ENCODE results near the gene FAM3B.

The FAM3B gene

DNA sequence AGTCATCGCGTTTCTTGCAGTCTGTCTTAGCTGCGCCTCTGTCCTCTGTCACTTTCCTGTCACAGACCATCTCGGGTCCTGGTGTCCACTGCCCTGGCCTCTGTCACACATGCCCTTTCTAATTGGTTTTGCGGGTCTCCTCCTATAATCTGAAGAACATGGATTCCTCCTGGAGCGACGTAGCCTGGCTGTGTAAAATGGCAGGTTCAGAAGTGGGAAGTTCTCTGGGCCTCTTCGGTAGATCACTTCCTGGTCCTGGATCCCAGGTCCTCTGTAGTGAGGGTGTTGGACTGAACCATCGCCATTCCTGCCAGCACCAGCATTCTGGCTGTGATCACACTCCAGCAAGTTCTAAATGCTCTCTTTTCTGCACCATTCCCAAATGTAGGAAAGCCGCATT lies 857 bp downstream of the FAM3B start:
- no peak for DNase-seq (ENCODE audit: low read depth, low spot score)
- H3K27ac ChIP-seq = no peak overlapping the region

DNA sequence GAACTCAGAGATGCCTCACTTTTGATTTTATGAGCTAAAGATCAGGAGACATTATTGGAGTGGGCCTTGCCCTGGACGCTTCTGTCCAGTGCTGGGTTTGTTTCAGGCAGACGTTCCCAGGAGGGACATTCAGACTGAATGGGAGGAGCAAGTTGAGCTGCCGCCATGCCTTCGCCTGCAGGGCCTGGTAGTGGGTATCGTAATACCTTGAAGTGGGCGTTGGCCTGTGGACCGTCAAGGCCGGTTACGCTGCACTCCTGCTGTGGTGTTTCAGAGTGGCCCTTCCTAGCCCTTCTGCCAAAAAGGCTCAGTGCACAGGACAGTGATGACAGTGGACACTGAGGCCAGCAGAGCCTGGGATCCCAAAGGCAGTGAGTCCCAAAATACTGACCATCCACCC lies 1.6 kb downstream of the FAM3B start:
- no peak for DNase-seq (ENCODE audit: low read depth, low spot score)
- no peak overlapping the region for H3K27ac ChIP-seq

DNA sequence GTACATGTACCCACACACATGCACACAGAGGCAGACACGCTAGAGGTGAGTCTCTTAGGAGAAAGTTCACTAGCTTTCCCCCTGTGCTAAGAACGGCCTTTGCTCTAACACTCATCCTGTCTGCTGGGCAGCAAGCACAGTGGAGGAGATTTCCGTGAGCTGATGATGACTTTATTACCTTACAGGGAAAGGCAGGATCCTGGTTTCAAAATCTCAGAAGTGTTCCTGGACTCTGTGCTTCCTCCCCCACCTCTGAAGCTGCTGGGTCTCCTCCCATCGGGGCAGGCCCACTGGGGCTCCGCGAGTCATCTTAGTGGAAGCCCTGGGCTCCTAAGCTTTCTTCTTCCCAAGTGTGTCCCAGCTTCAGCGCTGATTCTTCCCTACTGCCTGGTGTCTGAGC lies 2.7 kb downstream of the FAM3B start:
- H3K27ac ChIP-seq = no peak overlapping the region

DNA sequence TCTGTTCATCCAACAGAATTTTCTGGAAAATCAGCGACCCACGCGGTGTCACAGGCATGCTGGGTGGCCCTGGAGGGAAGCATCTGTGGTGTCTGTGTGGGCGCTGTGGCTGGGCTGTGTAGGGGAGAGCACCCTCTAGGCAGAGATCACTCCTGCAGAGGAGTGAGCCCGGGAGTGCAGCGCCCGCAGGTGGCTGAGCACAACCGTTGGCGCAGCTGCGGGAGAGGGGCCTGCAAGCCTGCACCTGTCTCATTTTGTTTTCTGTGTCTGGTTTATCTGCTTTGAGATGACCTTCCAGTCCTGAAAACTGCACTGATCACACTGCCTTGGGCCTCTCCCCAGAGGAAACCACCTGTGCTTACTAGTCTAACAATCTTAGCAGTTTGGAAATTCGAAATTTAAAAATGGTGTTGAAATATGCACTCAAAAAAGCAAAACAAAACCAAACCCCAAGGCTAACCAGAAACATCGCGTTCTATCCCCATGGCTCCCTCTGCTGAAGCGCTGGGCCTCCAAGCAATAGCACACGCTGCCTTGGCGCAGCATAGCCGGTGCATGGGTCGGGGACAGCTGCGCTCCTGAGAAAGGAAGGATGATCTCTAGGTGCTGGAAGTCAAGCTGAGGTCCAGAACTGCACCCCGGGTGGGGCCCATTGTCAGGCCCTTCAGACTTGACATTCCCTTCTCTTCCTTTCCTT lies 4.8 kb downstream of the FAM3B start:
- DNase-seq (ENCODE audit: low read depth, low spot score) = no peak
- H3K27ac ChIP-seq = no peak overlapping the region

More for the DNA sequence above, 2.7 kb downstream of the FAM3B start:
- no peak for DNase-seq (ENCODE audit: low read depth, low spot score)

DNA sequence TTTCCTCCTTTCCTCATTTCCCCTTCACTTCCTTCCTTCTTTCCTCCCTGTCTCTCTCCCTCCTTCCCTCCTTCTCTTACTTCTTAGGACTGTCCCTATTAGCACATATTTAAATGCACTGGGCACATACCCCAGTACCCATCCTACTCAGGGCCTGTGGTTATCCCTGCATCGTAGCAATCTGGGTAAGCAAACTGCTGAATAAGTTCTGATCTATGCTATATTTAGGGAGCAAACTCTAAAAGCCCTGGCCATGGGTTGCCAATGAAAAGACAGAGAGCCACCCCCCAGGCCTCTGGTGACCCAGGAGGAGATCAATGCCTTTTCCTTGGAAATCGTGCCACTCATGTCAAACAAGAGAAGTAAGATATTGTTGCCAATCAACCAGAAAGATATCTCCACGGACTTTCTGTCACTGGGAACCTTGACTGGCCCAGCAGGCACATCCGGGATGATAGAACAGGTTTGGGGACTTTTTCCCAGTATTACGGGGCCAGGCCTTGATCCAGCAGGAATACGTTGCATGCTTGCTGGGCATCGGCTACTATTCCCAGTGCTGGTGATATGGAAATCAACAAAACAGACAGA lies 5.4 kb downstream of the FAM3B start:
- no peak overlapping the region for H3K27ac ChIP-seq
- no peak for DNase-seq (ENCODE audit: low read depth, low spot score)

DNA sequence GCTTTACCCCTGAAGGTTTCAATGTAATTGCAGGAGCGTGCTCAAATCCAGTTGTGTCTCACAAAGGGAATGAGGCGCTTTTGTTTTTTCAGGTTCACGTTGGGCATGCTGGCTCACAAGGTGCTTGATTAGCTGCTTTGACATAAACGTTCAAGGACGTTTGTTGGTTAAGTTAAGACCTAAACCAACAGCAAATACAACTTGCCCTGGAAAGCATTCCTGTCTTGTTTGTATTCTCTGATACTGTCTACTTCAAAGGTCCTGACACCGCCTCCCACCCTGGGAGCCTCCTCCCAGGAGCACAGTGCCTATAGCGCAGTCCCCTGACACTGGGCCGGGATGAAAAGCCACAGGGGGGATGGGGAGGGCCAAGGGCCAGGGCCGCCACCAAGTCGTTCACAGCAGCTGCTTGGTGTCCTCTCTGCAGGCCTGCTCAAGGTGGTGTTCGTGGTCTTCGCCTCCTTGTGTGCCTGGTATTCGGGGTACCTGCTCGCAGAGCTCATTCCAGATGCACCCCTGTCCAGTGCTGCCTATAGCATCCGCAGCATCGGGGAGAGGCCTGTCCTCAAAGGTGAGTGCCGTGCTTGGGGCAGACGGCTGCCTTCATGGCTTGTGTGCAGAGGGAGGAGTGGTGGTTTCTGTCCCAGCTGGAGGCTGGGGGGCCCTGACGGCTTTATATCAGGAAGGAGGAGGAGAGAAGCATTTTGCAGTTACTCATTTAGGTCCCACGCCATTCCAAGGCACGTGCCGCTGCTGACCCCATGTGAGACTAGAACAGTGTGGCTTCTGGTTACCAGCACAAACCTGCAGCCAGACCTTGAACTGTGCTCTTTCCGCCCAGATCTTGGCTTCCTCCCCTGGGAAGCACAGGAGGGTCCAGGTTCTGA lies 6.1 kb downstream of the FAM3B start:
- DNase-seq (ENCODE audit: low read depth, low spot score) = no peak
- no peak overlapping the region for H3K27ac ChIP-seq

DNA sequence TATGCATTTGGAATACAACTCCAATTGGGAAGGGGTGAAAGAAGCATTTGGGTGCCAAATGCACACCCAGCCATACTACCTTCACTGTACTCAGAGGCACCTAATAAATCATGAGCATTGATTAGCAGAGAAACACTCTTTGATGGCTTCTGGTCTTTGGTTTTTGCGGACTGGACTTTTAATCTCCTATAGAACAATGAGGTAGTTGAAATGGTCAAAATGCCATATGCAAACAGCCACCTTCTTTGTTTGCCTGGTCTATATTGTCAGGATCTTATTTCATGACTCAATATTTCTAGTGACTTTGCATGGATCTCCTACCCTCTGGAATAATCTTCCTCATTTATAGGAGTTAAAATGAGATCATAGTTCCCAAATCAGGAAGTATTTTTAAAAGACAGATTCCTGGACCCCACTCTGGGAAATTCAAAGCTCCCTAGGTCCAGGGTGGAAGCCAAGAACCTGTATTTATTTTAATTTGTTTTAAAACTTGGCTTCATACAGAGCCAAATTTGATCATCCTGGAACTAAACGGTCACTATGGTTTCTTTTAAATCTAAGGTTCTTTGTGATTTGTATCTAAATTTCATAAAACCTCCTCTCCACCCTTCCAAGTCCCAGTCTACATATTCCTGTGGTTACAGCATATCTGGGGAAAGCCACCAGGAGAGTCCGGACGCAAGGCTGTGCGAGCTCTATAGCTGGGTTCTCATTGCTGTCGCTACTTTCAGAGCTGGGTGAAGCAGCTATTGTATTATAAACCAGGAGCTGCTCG lies 8.7 kb downstream of the FAM3B start:
- no peak for DNase-seq (ENCODE audit: low read depth, low spot score)
- no peak overlapping the region for H3K27ac ChIP-seq

DNA sequence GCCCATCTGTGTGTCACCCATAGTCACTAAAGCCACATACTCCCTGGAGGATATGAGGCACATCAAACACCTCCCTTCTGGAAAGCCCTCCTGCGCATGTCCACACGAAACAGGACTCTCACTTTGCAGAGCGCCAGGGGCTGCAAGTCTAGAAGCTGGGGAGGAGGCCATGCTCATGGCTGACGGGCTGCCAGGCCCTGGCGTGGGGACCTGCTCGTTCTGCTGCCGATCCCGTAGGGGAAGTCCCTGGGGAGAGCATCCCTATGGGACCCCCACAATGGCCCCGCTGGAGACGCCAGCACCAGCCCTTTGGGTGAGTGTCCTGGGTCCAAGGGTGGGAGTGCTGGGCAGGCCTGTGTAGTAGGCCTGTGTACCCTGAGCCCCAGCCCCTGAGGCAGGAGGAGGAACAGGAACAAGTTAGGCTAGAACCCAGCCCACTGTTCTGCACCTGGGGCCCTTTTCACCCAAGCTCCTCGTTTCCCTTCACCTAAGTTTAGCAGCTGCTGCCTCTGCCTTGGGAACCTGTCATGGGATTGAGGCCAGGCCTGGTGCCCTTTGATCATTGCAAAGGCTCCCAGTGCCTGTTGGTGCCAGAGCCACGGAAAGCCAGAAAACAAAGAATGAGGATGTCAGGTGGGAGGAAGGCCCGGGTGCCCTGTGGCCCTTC lies 9.9 kb downstream of the FAM3B start:
- DNase-seq (ENCODE audit: low read depth, low spot score) = no peak
- H3K27ac ChIP-seq = no peak overlapping the region

DNA sequence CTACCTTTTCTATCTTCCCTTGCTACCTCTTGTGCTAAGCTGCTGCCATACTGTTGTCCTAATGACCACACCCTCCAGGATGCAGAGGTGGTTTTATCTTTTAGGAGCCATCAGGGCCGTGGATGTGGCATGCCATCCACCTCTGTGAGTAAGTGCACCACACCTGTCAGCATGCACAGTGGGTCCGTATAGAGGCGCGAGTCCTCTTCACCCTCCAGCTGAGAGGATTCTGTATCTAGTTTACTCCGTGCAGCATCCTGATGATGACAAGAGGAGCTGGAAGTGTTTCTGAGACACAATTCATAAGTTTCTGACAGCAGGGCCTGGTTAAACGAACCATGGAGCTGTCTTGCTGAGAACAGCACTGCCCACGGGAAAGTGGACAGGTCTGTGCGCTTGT lies 11.2 kb downstream of the FAM3B start:
- DNase-seq (ENCODE audit: low read depth, low spot score) = no peak
- no peak overlapping the region for H3K27ac ChIP-seq

DNA sequence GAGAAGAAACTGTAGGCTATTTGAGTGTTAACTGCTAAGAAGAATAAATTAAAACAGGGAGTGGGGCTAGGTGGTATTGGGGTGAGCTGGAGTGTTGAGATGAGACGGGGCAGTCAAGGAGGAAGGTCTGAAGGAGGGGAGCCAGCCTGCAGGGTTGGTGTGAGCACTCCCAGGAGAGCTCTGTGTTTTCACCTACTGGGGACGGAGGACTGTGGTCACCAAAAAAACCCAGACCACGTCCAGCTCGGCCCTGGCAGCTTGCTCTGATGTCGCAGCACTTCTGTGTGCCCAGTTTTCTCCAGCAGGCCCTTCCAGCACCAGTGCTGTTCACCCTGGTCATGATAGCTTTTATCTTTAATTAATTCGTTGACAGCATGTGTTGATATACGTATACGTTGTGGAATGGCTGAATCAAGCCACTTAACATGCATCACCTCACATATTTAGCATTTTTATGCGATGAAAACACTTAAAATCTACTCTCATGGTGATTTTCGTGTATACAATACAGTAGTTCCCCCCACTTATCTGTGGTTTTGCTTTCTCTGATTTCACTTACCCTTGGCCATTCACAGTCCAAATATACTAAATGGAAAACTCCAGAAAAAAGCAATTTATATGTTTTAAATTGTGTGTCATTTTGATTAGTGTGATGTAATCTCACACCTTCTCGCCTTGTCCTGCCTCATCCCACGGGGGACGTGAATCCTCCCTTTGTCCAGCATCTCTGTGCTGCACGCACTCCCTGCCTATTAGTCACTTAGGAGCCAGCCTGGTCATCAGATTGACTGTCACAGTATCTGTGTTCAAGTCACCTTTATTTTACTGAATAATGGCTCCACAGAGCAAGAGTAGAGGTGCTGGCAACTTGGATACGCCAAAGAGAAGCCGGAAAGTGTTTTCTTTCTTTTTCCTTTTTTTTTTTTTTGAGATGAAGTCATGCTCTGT lies 12.3 kb downstream of the FAM3B start:
- no peak for DNase-seq (ENCODE audit: low read depth, low spot score)
- no peak overlapping the region for H3K27ac ChIP-seq

DNA sequence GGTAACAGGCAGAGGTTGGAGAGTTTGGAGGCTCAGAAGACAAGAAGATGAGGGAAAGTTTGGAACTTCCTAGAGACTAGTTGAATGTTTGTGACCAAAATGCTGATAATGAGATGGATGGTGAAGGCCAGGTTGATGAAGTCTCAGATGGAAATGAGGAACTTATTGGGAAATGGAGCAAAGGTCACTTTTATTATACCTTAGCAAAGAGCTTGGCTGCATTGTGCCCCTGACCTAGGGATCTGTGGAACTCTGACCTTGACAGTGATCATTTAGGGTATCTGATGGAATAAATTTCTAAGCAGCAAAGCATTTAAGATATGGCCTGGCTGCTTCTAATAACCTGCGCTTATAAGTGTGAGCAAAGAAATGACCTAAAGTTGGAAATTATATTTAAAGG lies 17.2 kb downstream of the FAM3B start:
- no peak overlapping the region for H3K27ac ChIP-seq
- DNase-seq (ENCODE audit: low read depth, low spot score) = no peak

DNA sequence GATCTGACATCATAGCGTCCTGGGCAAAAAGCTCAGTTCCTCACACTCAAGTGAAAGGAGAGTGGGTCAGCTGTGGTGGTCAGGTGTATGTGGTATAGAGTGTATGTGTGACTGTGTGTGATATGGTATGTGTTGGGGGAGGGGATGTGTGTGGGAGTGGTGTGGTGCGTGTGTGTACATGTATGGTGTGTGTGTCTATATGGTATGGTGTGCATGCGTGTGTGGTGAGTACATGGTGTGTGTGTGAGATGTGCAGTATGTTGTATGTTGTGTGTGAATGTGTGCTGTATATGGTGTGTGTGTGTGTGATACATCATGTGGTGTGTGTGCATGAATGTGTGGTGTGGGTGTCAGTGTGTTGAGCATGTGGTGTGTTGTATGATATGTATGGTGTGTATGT lies 20.9 kb downstream of the FAM3B start:
- DNase-seq (ENCODE audit: low read depth, low spot score) = no peak
- H3K27ac ChIP-seq = no peak overlapping the region

DNA sequence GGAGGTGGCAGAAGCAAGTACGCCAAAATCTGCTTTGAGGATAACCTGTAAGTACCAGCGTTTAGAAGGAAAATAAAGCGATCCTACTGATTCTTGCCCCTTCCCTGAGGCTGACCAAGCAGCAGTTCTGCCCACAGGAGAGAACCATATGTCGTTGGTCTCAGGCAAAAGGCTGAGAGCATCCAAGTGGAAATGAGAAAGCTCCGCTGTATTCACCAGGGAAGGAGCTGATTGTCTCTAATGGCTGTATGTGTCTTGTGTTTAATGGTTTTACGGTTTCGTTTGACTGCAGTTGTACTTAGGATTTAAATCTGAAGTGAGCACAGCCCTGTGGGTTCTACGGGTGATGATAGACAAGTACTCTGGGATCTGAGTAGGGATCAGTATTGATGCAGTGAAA lies 21.9 kb downstream of the FAM3B start:
- no peak for DNase-seq (ENCODE audit: low read depth, low spot score)
- H3K27ac ChIP-seq = no peak overlapping the region

DNA sequence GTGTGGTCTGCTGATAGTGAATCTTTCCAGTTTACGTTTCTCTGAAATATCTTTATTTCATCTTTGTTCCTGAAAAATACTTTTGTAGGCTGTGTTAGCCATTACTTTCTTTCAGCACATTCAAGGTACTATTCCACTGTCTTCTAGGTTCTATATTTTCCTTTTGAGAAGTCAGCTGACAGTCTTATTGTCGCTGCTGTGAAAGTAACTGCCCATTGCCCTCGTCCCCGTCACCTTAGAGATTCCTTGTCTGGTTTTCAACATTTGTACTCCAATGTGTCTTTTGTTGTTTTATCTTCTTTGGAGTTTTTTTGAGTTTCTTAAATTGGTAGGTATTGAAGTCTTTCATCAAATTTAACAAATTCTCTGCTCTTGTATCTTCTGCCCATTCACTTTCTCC lies 25.4 kb downstream of the FAM3B start:
- DNase-seq (ENCODE audit: low read depth, low spot score) = no peak
- no peak overlapping the region for H3K27ac ChIP-seq

DNA sequence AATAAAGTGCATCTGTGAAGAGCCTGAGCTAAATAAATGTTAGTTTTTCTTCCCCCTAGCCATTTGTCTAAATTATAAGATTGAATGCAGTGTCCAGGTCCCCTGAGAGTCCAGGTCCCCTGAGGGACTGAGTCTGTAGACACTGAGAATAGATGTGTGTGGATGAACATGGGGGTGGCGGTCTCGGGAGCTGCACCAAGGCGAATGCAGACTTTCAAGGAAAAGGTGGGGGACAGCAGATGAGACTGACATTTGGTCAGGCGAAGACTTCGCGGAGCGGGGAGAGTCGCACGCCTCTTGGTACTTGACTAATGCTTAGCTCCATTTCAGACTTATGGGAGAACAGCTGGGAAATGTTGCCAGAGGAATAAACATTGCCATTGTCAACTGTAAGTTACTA lies 27.5 kb downstream of the FAM3B start:
- DNase-seq (ENCODE audit: low read depth, low spot score) = no peak
- no peak overlapping the region for H3K27ac ChIP-seq

DNA sequence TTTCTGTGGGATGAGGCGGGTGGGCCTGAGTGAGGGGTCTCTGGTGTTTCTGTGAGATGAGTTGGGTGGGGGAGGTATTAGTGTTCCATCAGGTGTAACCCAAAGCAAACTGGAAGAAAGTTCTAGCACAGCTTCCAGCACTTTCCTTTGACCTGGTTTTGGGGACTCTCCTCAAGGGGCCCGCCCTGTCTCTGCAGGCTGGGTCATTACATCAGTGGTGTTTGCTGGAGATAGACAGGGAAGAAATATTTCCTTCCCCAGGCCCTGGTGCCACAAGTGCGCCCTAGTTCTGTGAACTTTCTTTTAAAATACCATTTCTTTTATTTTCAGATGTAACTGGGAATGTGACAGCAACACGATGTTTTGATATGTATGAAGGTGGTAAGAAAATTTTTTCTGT lies 28.8 kb downstream of the FAM3B start:
- DNase-seq (ENCODE audit: low read depth, low spot score) = no peak
- H3K27ac ChIP-seq = no peak overlapping the region

DNA sequence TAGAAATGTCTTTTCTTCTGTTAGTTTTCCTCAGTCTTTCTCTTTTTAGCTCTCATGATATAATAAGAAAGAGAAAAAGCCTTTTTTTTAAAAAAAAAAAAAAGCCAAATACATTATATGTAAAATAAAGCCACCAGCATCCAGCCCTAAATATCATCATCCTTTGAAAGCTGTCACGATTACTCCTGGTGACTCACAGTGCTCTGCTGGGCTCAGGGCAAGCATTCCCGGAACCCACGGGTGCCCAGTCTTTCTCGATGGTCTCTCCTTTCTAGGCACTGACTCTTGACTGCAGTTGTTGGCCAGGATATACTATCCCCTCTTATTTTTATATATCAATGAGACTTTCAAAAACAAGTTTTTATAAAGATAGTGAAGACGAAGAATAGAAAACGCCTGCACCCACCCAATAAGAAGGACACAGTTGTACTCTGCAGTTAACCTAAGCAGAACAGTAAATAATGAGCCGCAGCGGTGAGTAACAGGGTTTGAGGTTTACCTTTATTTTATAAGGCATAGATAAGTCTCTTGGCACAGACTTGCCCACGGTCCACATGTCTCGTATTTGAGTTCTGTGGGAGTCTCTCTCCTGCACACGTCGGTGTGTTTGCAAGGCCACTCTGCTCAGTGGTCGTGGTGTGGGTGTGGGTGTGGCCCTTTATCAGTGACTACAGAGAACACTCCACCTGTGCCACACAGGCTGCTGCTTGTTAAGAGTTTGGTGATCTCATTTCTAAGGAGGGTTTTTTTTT lies 29.5 kb downstream of the FAM3B start:
- no peak overlapping the region for H3K27ac ChIP-seq
- no peak for DNase-seq (ENCODE audit: low read depth, low spot score)

DNA sequence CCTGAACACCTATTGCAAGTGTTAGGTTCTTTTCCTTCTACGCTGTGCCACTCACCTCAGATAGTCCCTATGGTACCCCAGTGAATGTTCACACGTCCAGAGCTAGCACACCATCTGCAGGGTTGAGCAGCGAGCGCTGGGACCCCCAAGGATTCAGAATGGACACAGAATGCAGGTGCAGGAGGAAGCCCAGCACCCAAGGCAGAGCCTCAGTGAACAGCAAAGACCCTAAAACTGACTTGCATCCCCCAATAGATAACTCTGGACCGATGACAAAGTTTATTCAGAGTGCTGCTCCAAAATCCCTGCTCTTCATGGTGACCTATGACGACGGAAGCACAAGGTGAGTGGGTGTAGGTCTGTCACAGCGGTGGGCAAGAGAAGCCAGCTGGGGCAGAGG lies 30.2 kb downstream of the FAM3B start:
- H3K27ac ChIP-seq = no peak overlapping the region
- no peak for DNase-seq (ENCODE audit: low read depth, low spot score)
